ENCODE results near the gene IFT80. TPM values are rescaled to one million over a fixed set of nuclear protein-coding genes. Genes with fewer than 3 reads are reported as not detected.
"Not testable (repeated sequence)": the region's sequence is repeated elsewhere in the genome, so short reads cannot be mapped to it uniquely, and the experiment has no call there.

IFT80 gene
- polyA plus RNA-seq, 4 donors: 49.4 to 73.4 (median 58.2) TPM

GRCh38 chr3:160286231-160286630 lies 112.8 kb downstream of the IFT80 start:
- DNase-seq (ENCODE audit: low read depth in 4 of 4, low spot score in 2 of 4): no peak

GRCh38 chr3:160280836-160281235 lies 118.2 kb downstream of the IFT80 start:
- DNase-seq (ENCODE audit: low read depth in 4 of 4, low spot score in 2 of 4): no peak

GRCh38 chr3:160279657-160280056 lies 119.4 kb downstream of the IFT80 start:
- no peak for DNase-seq (ENCODE audit: low read depth in 4 of 4, low spot score in 2 of 4)

GRCh38 chr3:160278210-160278609 lies 120.8 kb downstream of the IFT80 start:
- no peak for DNase-seq (ENCODE audit: low read depth in 4 of 4, low spot score in 2 of 4)

- no peak for DNase-seq (ENCODE audit: low read depth in 4 of 4, low spot score in 2 of 4)
Measured at GRCh38 chr3:160265088-160265487, 133.9 kb downstream of the IFT80 start.

- DNase-seq (ENCODE audit: low read depth in 4 of 4, low spot score in 2 of 4): no peak
Measured at GRCh38 chr3:160260587-160261270, 138.3 kb downstream of the IFT80 start.

- no peak for DNase-seq (ENCODE audit: low read depth in 4 of 4, low spot score in 2 of 4)
Measured at GRCh38 chr3:160259589-160259988, 139.4 kb downstream of the IFT80 start.

- no peak for DNase-seq (ENCODE audit: low read depth in 4 of 4, low spot score in 2 of 4)
Measured at GRCh38 chr3:160257606-160258005, 141.4 kb downstream of the IFT80 start.

- no peak for DNase-seq (ENCODE audit: low read depth in 4 of 4, low spot score in 2 of 4)
Measured at GRCh38 chr3:160253298-160253697, 145.7 kb downstream of the IFT80 start.

GRCh38 chr3:160247766-160248165 lies 151.3 kb downstream of the IFT80 start:
- DNase-seq (ENCODE audit: low read depth in 4 of 4, low spot score in 2 of 4): no peak

- no peak for DNase-seq (ENCODE audit: low read depth in 4 of 4, low spot score in 2 of 4)
Measured at GRCh38 chr3:160245261-160245800, 153.7 kb downstream of the IFT80 start.

GRCh38 chr3:160240719-160241118 lies 158.3 kb downstream of the IFT80 start:
- DNase-seq (ENCODE audit: low read depth in 4 of 4, low spot score in 2 of 4): not testable (repeated sequence)

- DNase-seq (ENCODE audit: low read depth in 4 of 4, low spot score in 2 of 4): no peak
Measured at GRCh38 chr3:160232014-160232413, 167.0 kb downstream of the IFT80 start.

- no peak for DNase-seq (ENCODE audit: low read depth in 4 of 4, low spot score in 2 of 4)
Measured at GRCh38 chr3:160227419-160227818, 171.6 kb downstream of the IFT80 start.

GRCh38 chr3:160226026-160226907 lies 172.8 kb downstream of the IFT80 start:
- DNase-seq (ENCODE audit: low read depth in 4 of 4, low spot score in 2 of 4): no peak

- DNase-seq (ENCODE audit: low read depth in 4 of 4, low spot score in 2 of 4): no peak
Measured at GRCh38 chr3:160225176-160226025, 173.6 kb downstream of the IFT80 start, which contains the start of gene C3orf80. Gene C3orf80 (plus strand): TSS chr3:160225422. CDS start chr3:160225636, 214 bp downstream.

- no peak for DNase-seq (ENCODE audit: low read depth in 4 of 4, low spot score in 2 of 4)
Measured at GRCh38 chr3:160224811-160225175, 174.2 kb downstream of the IFT80 start.

- no peak for DNase-seq (ENCODE audit: low read depth in 4 of 4, low spot score in 2 of 4)
Measured at GRCh38 chr3:160224256-160224655, 174.8 kb downstream of the IFT80 start.

- DNase-seq (ENCODE audit: low read depth in 4 of 4, low spot score in 2 of 4): no peak
Measured at GRCh38 chr3:160221019-160221418, 178.0 kb downstream of the IFT80 start.

- DNase-seq (ENCODE audit: low read depth in 4 of 4, low spot score in 2 of 4): no peak
Measured at GRCh38 chr3:160220038-160220437, 179.0 kb downstream of the IFT80 start.

GRCh38 chr3:160218136-160218535 lies 180.9 kb downstream of the IFT80 start:
- no peak for DNase-seq (ENCODE audit: low read depth in 4 of 4, low spot score in 2 of 4)

All from left renal cortex interstitium (tissue), 4 donors.